Myometrial cell (primary cell): ENCODE data around the gene WDR7. TPM values are rescaled to one million over a fixed set of nuclear protein-coding genes. Genes with fewer than 3 reads are reported as not detected.

Source experiments
- total RNA-seq: library from RNA; depleted of rRNA; stranded (reverse); fragments of >200 nt; gene quantifications from 2 replicates; pipeline ENCODE4 v1.2.3, GENCODE V29; 2015

WDR7 gene
- total RNA-seq: 23.6 and 27.3 TPM in 2 replicates

DNA sequence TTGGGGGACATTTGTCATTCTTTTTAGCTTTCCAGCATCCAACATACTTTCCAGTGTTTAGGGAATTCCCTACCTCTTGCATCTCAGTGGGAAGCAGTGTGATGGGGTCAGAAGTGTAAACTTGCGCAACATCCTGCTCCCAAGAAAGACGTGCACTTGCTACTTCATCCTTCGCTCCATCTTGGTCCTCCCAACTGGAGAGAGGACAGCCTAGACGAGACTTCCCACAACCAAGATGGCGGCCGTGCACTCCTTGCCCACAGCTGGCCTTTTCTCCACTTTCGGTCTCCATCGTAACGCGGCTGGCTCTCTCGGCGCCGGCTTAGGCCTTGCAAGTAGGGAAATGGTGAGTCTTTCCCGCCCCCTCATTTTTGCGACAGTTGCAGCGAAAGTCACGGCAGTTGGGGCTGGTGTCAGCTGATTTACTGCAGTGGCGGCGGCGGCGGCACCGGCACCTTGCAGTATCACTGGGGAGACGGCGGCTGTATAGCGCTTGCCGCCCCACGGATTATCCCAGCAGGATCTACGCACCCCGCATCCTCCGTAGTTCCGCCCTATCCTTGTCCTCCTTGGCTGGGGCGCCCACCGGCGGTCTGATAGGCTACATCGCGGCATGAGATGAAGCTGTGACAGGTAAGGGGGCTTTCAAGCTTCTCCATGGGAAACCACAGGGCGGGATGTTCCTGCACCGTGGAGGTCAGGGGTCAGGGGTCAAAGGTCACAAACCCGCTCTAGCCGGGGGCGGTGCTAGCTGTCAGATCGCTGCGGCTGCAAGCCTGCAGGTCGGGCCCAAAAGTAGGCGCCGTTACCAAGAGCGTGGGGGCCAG, at the start of gene WDR7:
Gene WDR7, plus strand, starts transcription at position 416 of the 827 bp plus-strand sequence. CDS start 21,157 bp downstream, outside the sequence.

DNA sequence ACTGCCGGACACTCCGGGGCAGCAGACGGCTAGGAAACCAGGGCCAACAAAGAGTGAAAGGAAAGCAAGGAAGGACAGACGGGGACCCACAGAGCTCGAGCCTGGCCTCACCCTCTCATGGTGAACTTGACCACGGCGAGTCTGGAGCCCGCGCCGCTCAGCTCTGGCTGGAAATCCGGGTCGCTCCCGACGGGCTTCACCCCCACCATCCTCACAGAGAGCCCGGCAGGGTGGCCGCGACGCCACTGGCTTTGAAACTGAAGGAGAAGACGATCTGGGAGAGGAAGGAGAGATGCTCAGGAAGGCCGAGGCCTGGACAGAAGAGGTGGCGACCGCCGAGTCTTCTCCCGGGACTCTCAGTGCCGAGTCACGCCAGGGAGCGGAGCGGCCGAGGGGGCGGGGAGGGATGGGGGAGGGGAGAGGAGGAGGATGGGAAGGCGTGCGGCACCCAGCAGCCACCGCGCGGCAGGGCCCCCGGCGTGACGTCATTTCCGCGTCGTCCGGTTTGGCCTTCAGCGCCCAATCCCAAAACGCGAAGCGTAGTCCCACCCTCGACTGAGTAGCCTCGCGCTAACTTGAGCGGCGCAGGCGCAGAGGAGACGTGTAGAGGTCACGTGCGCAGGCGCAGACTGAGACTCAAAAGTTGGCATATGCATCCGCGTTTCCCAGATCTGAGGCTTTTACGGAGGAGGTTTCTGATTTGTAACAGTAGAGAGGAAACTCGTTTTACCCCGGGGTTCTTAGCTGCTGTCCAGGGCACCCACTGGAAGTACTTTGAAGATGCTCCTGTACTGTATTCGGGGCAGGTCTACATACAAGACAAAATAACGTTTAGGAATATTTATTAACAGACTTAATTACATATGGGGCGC, 12.7 kb upstream of the WDR7 start, which contains the start of gene TXNL1:
Gene TXNL1, minus strand, starts transcription at position 361 of the 872 bp plus-strand sequence. Its CDS starts 152 bp downstream, at position 209.

Other genes starting within 250 kb of the WDR7 start
- gene TXNL1, start 12.8 kb upstream of the WDR7 start, total RNA-seq: 67.2 and 78.9 TPM in 2 replicates